HCT116 (cell line): ENCODE results near the gene MYZAP. TPM values are rescaled to one million over a fixed set of nuclear protein-coding genes. Genes with fewer than 3 reads are reported as not detected.

Source experiments
- ATAC-seq: fragments of 200-7000 bp; cut with Tn5 transposase; 2 replicates; pipeline ENCODE4 v1.9.1; 2020; ENCODE audit warnings: mild to moderate bottlenecking, moderate library complexity
- BruUV-seq: library from RNA; stranded (reverse); fragments of 400-500 nt; replicated peaks from 2 replicates; lab custom pipeline; 2021; lab: Mats Ljungman, UMichigan
- CTCF ChIA-PET: fragments of 300-600 bp; sonication (Branson Sonifier 250); formaldehyde crosslinking; loops from one replicate; lab custom pipeline; 2021; ENCODE audit warnings: antibody characterized with exemption; lab: Charles Lee
- POLR2A ChIA-PET: fragments of 300-600, 350-600 bp; sonication (Branson Sonifier 250); formaldehyde crosslinking; loops from one replicate; lab custom pipeline; 2021; ENCODE audit warnings: antibody characterized with exemption; lab: Charles Lee
- RAD21 ChIA-PET, 2 experiments: fragments of 300-600 bp; sonication (Branson Sonifier 250); formaldehyde crosslinking; loops; one replicate each; lab custom pipeline; 2023; ENCODE audit warnings: low total read pairs in 2 of 2; ENCODE audit not compliant: uncharacterized antibody in 2 of 2, unreplicated experiment in 2 of 2, low non-redundant PET in 1 of 2; lab: Charles Lee
- DNase-seq: peaks from one replicate; pipeline ENCODE4 v3.0.0-alpha.2; 2010; ENCODE audit warnings: low read depth, low spot score
- H2AFZ ChIP-seq: fragments of 200-600 bp; shearing (Covaris generic), sonication (generic); 2 replicates; pipeline ENCODE4 v1.6.1; 2017; ENCODE audit warnings: low read depth, mixed run types, mixed read lengths, antibody characterized with exemption, low read length; ENCODE audit not compliant: poor library complexity, severe bottlenecking
- H3K27ac ChIP-seq: 2 replicates; pipeline ENCODE4 v1.5.1; 2012; ENCODE audit warnings: low read depth, low read length
- H3K27me3 ChIP-seq: fragments of 200-600 bp; sonication (generic); 2 replicates; pipeline ENCODE4 v1.6.1; 2016; ENCODE audit warnings: mixed run types, low read length, mixed read lengths; ENCODE audit not compliant: insufficient read depth
- H3K36me3 ChIP-seq, 2 experiments: fragments of 200-500 bp in 1 of 2; fragments of 200-600 bp in 1 of 2; sonication (Bioruptor generic) in 1 of 2; sonication (generic) in 1 of 2; 2 replicates each; pipeline versions ENCODE4 v1.5.1 to v1.6.1; 2014 to 2016; ENCODE audit warnings: low read length in 2 of 2, inconsistent platforms in 1 of 2, mixed read lengths in 1 of 2, mixed run types in 1 of 2; ENCODE audit not compliant: insufficient read depth in 2 of 2, control insufficient read depth in 1 of 2
- H3K4me1 ChIP-seq, 2 experiments: fragments of 200-600 bp in 1 of 2; sonication (generic) in 1 of 2; 2 replicates each; pipeline versions ENCODE4 v1.5.1 to v1.6.1; 2012 to 2017; ENCODE audit warnings: low read length in 2 of 2, inconsistent platforms in 1 of 2, mild to moderate bottlenecking in 1 of 2, mixed read lengths in 1 of 2, mixed run types in 1 of 2, moderate library complexity in 1 of 2; ENCODE audit not compliant: insufficient read depth in 2 of 2, control insufficient read depth in 1 of 2
- H3K4me2 ChIP-seq: fragments of 200-600 bp; sonication (generic); 2 replicates; pipeline ENCODE4 v1.6.1; 2017; ENCODE audit warnings: mixed run types, low read length, mixed read lengths
- H3K4me3 ChIP-seq, 2 experiments: fragments of 200-600 bp in 1 of 2; sonication (generic) in 1 of 2; replicated peaks in 1 of 2; 2 replicates each; pipeline ENCODE4 v1.5.1; 2011 to 2016; ENCODE audit warnings: low read length in 2 of 2, control low read depth in 1 of 2, low read depth in 1 of 2, mild to moderate bottlenecking in 1 of 2, mixed read lengths in 1 of 2, mixed run types in 1 of 2
- H3K79me2 ChIP-seq: fragments of 200-600 bp; sonication (generic); 2 replicates; pipeline ENCODE4 v1.6.1; 2017; ENCODE audit warnings: mild to moderate bottlenecking, mixed run types, low read length, moderate library complexity, mixed read lengths; ENCODE audit not compliant: insufficient read depth
- H3K9ac ChIP-seq: fragments of 200-600 bp; sonication (generic); 2 replicates; pipeline ENCODE4 v1.6.1; 2016; ENCODE audit warnings: low read length, mixed read lengths
- H3K9me2 ChIP-seq: fragments of 200-600 bp; sonication (generic), shearing (Covaris generic); 2 replicates; pipeline ENCODE4 v1.6.1; 2017; ENCODE audit warnings: mixed run types, mild to moderate bottlenecking, moderate library complexity; ENCODE audit not compliant: insufficient read depth
- H3K9me3 ChIP-seq, 2 experiments: fragments of 200-500 bp in 1 of 2; fragments of 200-600 bp in 1 of 2; sonication (Bioruptor generic) in 1 of 2; sonication (generic) in 1 of 2; 2 replicates each; pipeline ENCODE4 v1.6.1; 2014 to 2017; ENCODE audit warnings: low read length in 2 of 2, mixed read lengths in 2 of 2, inconsistent platforms in 1 of 2, low read depth in 1 of 2, mild to moderate bottlenecking in 1 of 2, mixed run types in 1 of 2, moderate library complexity in 1 of 2; ENCODE audit not compliant: control insufficient read depth in 1 of 2, insufficient read depth in 1 of 2
- H4K20me1 ChIP-seq: fragments of 200-600 bp; sonication (generic), shearing (Covaris generic); 2 replicates; pipeline ENCODE4 v1.6.1; 2017; ENCODE audit warnings: mixed run types, mild to moderate bottlenecking, moderate library complexity; ENCODE audit not compliant: insufficient read depth
- CEBPB ChIP-seq: IDR thresholded peaks from 2 replicates; pipeline ENCODE4 v1.6.1; 2012; ENCODE audit warnings: low read depth
- ELF1 ChIP-seq: IDR thresholded peaks from 2 replicates; pipeline ENCODE4 v1.6.1; 2012; ENCODE audit warnings: low read depth, borderline replicate concordance
- FOSL1 ChIP-seq: IDR thresholded peaks from 2 replicates; pipeline ENCODE4 v1.6.1; 2012; ENCODE audit warnings: low read depth
- JUND ChIP-seq: IDR thresholded peaks from 2 replicates; pipeline ENCODE4 v1.6.1; 2012
- POLR2AphosphoS5 ChIP-seq: IDR thresholded peaks from 2 replicates; pipeline ENCODE4 v1.6.1; 2011; ENCODE audit warnings: mild to moderate bottlenecking, low read depth, low read length, moderate library complexity
- REST ChIP-seq: IDR thresholded peaks from 2 replicates; pipeline ENCODE4 v1.6.1; 2012; ENCODE audit warnings: low read depth
- SIN3A ChIP-seq: IDR thresholded peaks from 2 replicates; pipeline ENCODE4 v1.6.1; 2012; ENCODE audit warnings: low read depth
- YY1 ChIP-seq: IDR thresholded peaks from 2 replicates; pipeline ENCODE4 v1.6.1; 2011; ENCODE audit warnings: low read length, low read depth, moderate library complexity, mild to moderate bottlenecking; ENCODE audit not compliant: insufficient replicate concordance; ENCODE audit errors: extremely low read depth
- ZFX ChIP-seq: fragments of 450-650 bp; IDR thresholded peaks from 2 replicates; pipeline ENCODE4 v1.6.1; 2017
- ZNF274 ChIP-seq: fragments of 200-500 bp; sonication (Bioruptor generic); IDR thresholded peaks from 2 replicates; pipeline ENCODE4 v1.6.1; 2014; ENCODE audit warnings: mild to moderate bottlenecking, low read depth, low read length, inconsistent platforms
- intact Hi-C: fragments of 100-400 bp; cut with micrococcal nuclease; formaldehyde crosslinking; loops from 2 replicates; pipeline ENCODE4 v1.10.0; 2022
- total RNA-seq: library from RNA; stranded (reverse); gene quantifications from one replicate; pipeline ENCODE4 v1.2.1, GENCODE V29; 2021; ENCODE audit not compliant: unreplicated experiment

The MYZAP gene
- total RNA-seq, 1 experiment from 2014 or later, result 5.8 TPM

DNA sequence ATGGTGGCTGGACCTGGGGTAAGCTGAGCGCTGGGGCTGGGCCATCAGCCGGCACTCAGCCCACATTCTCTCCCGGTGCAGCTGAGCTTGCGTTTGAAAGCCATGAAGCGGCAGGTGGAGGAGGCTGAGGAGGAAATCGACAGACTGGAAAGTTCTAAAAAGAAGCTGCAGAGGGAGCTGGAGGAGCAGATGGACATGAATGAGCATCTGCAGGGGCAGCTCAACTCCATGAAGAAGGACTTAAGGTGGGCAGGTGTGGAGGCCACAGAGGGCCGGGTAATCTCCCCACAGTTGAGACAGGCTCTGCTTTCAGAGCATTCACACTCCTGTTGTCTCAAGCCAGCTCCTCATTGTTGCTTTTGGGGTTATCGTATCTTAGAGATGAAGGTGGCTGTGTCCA lies 45.7 kb upstream of the MYZAP start:
- ChIA-PET RAD21 (no interaction called here), CTCF (interaction anchor here (1.4 to 1.7 kb wide), 2 partner anchors 14 to 205 kb away, joined by 5 to 6 read pairs; no protein-coding TSS in a partner anchor), POLR2A (no interaction called here)
- Histone ChIP-seq H3K36me3 (no peaks in the 10 kb centered on the region), H2AFZ (no peak overlapping the region), H3K27ac (no peak overlapping the region), H3K9me3 (no peaks in the 10 kb centered on the region), H3K4me1 (peaks cover 9 to 22% of the 10 kb centered on the region in 2 experiments), H3K9ac (no peak overlapping the region), H3K27me3 (no peaks in the 10 kb centered on the region), H3K9me2 (no peaks in the 10 kb centered on the region), H3K79me2 (no peaks in the 10 kb centered on the region), H3K4me2 (no peak overlapping the region), H3K4me3 (no peak overlapping the region), H4K20me1 (no peaks in the 10 kb centered on the region)
- intact Hi-C loops, result no loop called here
- ATAC-seq, result no peak
- no peak for TF ChIP-seq ZNF274
- no peak for DNase-seq
- no TSS peak for BruUV-seq

DNA sequence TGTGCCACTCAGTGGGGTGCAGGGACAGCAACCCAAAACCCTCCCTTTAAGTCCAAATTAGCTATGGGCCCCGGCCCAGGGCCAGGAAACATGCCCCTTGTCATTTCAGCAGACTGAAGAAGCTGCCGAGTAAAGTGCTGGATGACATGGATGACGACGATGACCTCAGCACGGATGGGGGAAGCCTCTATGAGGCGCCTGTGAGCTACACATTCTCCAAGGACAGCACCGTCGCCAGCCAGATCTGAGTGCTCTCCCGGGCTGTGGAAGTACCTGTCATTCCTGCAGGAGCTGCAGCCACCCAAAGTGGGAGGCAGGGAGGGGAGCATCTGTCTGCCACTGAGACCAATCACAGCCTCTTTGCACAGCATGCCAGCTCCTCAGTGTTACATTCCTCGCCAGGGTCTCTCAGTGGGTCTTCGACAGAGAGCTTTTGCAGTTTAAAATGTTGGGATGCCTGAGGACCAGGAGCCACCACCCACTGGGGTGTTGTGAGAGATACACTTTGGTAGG lies 44.4 kb upstream of the MYZAP start:
- Histone ChIP-seq H3K9me3 (no peaks in the 10 kb centered on the region), H3K79me2 (no peaks in the 10 kb centered on the region), H3K36me3 (no peaks in the 10 kb centered on the region), H4K20me1 (no peaks in the 10 kb centered on the region), H3K27ac (no peak overlapping the region), H3K4me2 (no peak overlapping the region), H3K4me3 (no peak overlapping the region), H3K9me2 (no peaks in the 10 kb centered on the region), H3K9ac (no peak overlapping the region), H2AFZ (no peak overlapping the region), H3K4me1 (peaks cover 22 to 35% of the 10 kb centered on the region in 2 experiments), H3K27me3 (no peaks in the 10 kb centered on the region)
- ATAC-seq, result no peak
- no TSS peak for BruUV-seq
- no peak for DNase-seq
- CTCF ChIA-PET, result no interaction called here
- RAD21 ChIA-PET, result no interaction called here
- intact Hi-C loops, result no loop called here
- POLR2A ChIA-PET, result no interaction called here
- TF ChIP-seq CEBPB, result no peak

GRCh38 chr15:57548351-57548750 lies 43.4 kb upstream of the MYZAP start:
- Histone ChIP-seq H3K9ac (no peak overlapping the region), H3K4me1 (peaks cover 26 to 41% of the 10 kb centered on the region in 2 experiments), H3K9me3 (no peaks in the 10 kb centered on the region), H3K79me2 (no peaks in the 10 kb centered on the region), H3K36me3 (no peaks in the 10 kb centered on the region), H3K9me2 (no peaks in the 10 kb centered on the region), H4K20me1 (no peaks in the 10 kb centered on the region), H3K27ac (no peak overlapping the region), H3K27me3 (no peaks in the 10 kb centered on the region), H3K4me2 (no peak overlapping the region), H2AFZ (no peak overlapping the region), H3K4me3 (no peak overlapping the region)
- ChIA-PET CTCF (no interaction called here), POLR2A (no interaction called here), RAD21 (no interaction called here)
- no peak for ATAC-seq
- DNase-seq, result no peak
- BruUV-seq, result no TSS peak
- intact Hi-C loops, result no loop called here
- TF ChIP-seq FOSL1 (no peak), SIN3A (no peak), YY1 (no peak), ZFX (no peak), JUND (no peak), REST (no peak), POLR2AphosphoS5 (no peak), ELF1 (no peak)
